AG10803 (cell line): ENCODE results near the gene A4GNT.

ENCODE experiments used
- DNase-seq: peaks from one replicate; pipeline ENCODE4 v3.0.0; 2010; ENCODE audit warnings: low read depth
- H3K4me3 ChIP-seq: 2 replicates; pipeline ENCODE4 v1.5.1; 2011; ENCODE audit warnings: mild to moderate bottlenecking, low read length, control low read depth
- TF ChIP-seq, protein P1 (sequence below): conservative IDR thresholded peaks from 2 replicates; pipeline ENCODE4 v1.5.1; 2011; ENCODE audit warnings: mild to moderate bottlenecking, low read length, control low read depth, inconsistent platforms

Gene A4GNT

DNA sequence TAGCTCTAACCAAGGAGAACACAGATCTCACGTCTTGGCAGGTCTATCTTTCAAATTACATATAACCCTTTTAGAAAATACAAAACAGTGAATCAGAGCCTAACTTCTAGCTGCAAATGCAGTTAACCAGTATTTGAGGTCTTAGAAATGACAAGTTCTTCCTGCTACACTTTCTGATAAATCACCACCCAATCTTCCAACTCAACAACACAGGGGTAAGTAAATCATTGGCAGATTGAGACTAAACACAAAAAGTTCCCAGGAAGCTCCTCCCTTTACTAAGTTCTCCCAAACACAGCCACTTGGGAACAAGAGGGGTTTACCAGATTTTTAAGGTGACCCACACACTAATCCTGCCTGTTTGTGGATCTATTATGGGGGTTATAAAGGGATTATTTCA lies at the start of gene A4GNT:
A4GNT (minus strand) TSS at position 152 of the 400 bp plus-strand sequence. CDS start 1,134 bp downstream, outside the sequence.
- no peak for DNase-seq
- TF ChIP-seq, protein P1, sequence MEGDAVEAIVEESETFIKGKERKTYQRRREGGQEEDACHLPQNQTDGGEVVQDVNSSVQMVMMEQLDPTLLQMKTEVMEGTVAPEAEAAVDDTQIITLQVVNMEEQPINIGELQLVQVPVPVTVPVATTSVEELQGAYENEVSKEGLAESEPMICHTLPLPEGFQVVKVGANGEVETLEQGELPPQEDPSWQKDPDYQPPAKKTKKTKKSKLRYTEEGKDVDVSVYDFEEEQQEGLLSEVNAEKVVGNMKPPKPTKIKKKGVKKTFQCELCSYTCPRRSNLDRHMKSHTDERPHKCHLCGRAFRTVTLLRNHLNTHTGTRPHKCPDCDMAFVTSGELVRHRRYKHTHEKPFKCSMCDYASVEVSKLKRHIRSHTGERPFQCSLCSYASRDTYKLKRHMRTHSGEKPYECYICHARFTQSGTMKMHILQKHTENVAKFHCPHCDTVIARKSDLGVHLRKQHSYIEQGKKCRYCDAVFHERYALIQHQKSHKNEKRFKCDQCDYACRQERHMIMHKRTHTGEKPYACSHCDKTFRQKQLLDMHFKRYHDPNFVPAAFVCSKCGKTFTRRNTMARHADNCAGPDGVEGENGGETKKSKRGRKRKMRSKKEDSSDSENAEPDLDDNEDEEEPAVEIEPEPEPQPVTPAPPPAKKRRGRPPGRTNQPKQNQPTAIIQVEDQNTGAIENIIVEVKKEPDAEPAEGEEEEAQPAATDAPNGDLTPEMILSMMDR: no peak
- H3K4me3 ChIP-seq: no peak within 1 kb of the TSS

DNA sequence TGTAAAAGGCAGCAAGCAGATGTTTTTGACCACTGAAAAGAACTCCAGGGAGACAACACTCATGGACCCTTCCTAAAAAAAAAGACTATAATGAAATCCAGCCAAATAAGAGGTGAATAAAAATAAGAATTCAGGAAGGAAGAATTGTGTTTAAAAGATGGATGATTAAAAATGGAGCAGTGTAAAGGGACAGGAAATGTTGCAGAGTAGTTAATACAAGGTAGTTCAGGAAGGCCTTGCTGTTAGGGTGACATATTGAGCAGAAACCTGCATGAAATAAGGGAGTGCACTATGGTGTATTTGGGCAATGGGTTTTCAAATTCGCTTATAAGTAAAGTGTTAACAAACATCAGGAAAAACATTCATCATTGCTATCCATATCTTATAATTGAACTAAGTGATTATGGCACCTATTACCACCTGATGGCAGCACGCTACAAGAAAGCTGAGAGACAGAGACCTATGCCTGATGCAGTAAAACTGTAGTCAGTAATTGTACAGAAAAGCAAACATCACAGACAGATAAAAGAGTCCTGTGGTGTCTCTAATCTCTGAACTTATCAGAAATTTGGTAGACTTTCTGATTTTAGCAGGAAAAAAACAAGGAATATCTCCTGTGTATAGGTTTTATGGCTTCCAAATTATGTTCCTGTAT lies 48.3 kb upstream of the A4GNT start:
- DNase-seq: peak; percentile 26
- H3K4me3 ChIP-seq: no peak overlapping the region
- TF ChIP-seq, protein P1: peak; percentile 42

DNA sequence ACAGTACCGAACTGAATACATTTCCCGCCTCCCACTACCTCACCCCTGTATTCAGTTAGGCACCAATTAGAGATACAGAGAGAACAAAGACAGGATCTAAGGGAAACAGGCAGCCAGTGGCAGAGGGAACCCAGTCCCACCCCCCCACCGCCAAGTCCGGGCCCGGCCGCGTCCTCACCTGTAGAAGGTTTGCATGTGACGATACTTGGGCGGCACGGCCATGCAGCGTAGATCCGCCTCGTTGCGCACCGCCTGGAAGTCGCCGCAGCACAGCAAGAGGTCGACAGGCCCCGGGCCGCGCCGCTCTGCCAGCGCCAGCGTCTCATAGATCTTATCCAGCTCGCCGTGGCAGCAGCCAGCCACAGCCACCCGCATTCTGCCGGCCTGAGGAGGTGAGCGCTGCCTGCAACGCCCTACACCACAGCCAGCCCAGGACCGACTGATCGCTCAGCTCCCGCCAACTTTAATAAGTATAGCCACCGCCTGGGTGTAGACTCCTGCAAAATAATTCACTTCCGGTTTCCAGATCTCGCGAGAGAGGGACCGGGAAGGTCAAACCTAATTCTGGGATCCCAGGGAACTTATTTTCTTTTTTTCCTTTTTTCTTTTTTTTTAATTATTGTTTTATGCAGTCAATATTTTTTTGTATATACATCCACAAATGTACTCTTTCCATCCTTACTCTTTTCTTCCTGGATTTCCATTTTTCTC lies 42.4 kb upstream of the A4GNT start, which contains the start of gene DBR1:
DBR1 (minus strand) TSS at position 501 of the 711 bp plus-strand sequence; CDS start at position 375, 126 bp downstream.
- TF ChIP-seq, protein P1: no peak
- H3K4me3 ChIP-seq: peak within 1 kb of the TSS; percentile 89
- DNase-seq: peak; percentile 78

DNA sequence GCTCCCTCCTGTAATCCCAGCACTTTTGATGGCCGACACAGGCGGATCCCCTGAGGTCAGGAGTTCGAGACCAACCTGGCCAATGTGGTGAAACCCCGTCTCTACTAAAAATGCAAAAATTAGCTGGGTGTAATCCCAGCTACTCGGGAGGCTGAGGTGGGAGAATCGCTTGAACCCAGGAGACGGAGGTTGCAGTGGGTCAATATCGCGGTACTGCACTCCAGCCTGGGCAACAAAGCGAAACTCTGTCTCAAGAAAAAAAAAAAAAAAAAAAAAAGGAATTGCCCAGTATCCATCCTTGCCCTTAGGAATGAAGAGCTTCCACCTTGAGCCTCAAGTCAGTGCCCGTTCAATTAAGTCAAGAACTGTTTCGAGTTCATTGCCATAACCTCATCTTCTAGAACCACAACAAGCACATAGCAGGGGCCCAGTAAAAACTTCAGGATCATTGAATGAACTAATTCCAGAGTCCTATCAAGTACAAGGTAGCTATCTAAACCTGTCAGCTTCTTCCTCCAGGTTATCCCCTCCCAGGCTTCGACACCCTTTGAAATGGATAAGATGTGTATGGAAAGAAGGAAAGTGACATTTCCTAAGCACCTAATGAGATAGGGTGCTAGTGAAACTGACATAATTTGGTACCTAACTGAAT lies 41.7 kb upstream of the A4GNT start:
- TF ChIP-seq, protein P1: no peak
- peak overlapping the region; percentile 89 for H3K4me3 ChIP-seq
- no peak for DNase-seq

DNA sequence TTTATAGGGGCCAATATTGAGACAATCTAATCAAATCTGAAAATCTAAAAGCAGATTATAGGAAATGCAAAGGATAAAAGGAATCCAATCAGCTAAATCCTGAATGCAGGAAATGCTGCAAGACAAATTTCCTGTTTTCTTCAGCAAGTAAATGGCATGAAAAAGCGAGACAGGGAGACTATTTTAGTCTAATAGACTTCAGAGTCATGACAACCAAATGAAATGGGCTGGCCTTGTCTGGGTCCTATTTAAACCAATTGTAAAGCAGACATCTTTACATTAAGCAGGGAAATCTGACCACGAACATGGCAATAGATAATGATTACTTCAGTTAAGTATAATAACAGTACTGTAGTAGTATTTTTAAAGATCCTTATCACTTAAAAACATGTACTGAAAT lies 40.4 kb upstream of the A4GNT start:
- no peak overlapping the region for H3K4me3 ChIP-seq
- DNase-seq: no peak
- TF ChIP-seq, protein P1: no peak

DNA sequence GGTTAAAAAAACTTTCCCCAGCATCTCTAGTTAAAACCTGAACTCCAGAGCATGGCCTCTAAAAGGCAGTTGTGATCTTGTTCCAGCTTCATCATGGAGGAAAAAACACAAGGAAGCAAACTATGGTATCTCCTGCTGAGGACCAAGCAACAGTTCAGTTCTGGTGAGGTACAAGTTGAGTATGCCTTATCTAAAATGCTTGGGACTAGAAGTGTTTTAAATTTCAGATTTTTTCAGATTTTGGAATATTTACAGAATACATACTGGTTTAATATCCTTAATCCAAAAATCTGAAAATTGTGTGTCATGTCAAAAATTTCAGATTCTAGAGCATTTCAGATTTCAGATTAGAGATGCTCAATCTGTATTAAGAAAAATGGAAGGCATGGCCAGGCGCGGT lies 32.9 kb upstream of the A4GNT start:
- DNase-seq: no peak
- no peak overlapping the region for H3K4me3 ChIP-seq
- TF ChIP-seq, protein P1: no peak
